WTC11 (cell line): Measurements from ENCODE around the gene CXCL12. TPM values are rescaled to one million over a fixed set of nuclear protein-coding genes. Genes with fewer than 3 reads are reported as not detected.

Experiments used
- ATAC-seq: fragments of 200-7000 bp; cut with Tn5 transposase; 2 replicates; pipeline ENCODE4 v1.10.0; 2021; ENCODE audit warnings: mild to moderate bottlenecking, moderate library complexity
- CTCF ChIA-PET: fragments of 300-600 bp; sonication (Branson Sonifier 250); formaldehyde crosslinking; loops from one replicate; lab custom pipeline; 2021; ENCODE audit warnings: antibody characterized with exemption; lab: Charles Lee
- POLR2A ChIA-PET: fragments of 350-600 bp; sonication (Branson Sonifier 250); formaldehyde crosslinking; loops from one replicate; lab custom pipeline; 2021; ENCODE audit warnings: antibody characterized with exemption; lab: Charles Lee
- DNase-seq: peaks from one replicate; pipeline ENCODE4 v3.0.0; 2021; ENCODE audit warnings: low spot score
- H3K27ac Mint-ChIP-seq: 2 replicates; pipeline ENCODE4 v1.8.0; 2021; ENCODE audit warnings: mixed read lengths
- H3K27me3 Mint-ChIP-seq: 2 replicates; pipeline ENCODE4 v1.8.0; 2021; ENCODE audit warnings: low read depth, mild to moderate bottlenecking, moderate library complexity, mixed read lengths
- H3K36me3 Mint-ChIP-seq: 2 replicates; pipeline ENCODE4 v1.8.0; 2021; ENCODE audit warnings: mixed read lengths
- H3K4me1 Mint-ChIP-seq: 2 replicates; pipeline ENCODE4 v1.8.0; 2022; ENCODE audit warnings: mixed read lengths
- H3K4me3 Mint-ChIP-seq: 2 replicates; pipeline ENCODE4 v1.8.0; 2021; ENCODE audit warnings: mild to moderate bottlenecking, moderate library complexity, mixed read lengths
- H3K9me3 Mint-ChIP-seq: 2 replicates; pipeline ENCODE4 v1.8.0; 2021; ENCODE audit warnings: mixed read lengths
- CBFB ChIP-seq: sonication (generic); formaldehyde crosslinking; IDR thresholded peaks from 2 replicates; pipeline ENCODE4 v1.8.1; 2022; ENCODE audit warnings: mild to moderate bottlenecking, low read depth, missing genetic modification reagents
- E2F1 ChIP-seq: sonication (generic); formaldehyde crosslinking; IDR thresholded peaks from 2 replicates; pipeline ENCODE4 v1.8.0; 2022; ENCODE audit warnings: mild to moderate bottlenecking, missing genetic modification reagents
- E2F5 ChIP-seq: sonication (generic); formaldehyde crosslinking; IDR thresholded peaks from 2 replicates; pipeline ENCODE4 v1.8.1; 2022; ENCODE audit warnings: mild to moderate bottlenecking, moderate library complexity, missing genetic modification reagents
- FOXK1 ChIP-seq: sonication (generic); formaldehyde crosslinking; IDR thresholded peaks from 2 replicates; pipeline ENCODE4 v1.8.0; 2022; ENCODE audit warnings: mild to moderate bottlenecking, moderate library complexity, missing genetic modification reagents
- FOXP4 ChIP-seq: sonication (generic); formaldehyde crosslinking; IDR thresholded peaks from 2 replicates; pipeline ENCODE4 v1.8.0; 2022; ENCODE audit warnings: mild to moderate bottlenecking, missing genetic modification reagents
- GABPB1 ChIP-seq: sonication (generic); formaldehyde crosslinking; IDR thresholded peaks from 2 replicates; pipeline ENCODE4 v1.8.1; 2023; ENCODE audit warnings: mild to moderate bottlenecking, missing genetic modification reagents
- GRHL2 ChIP-seq: fragments of 250-450 bp; sonication (Bioruptor Pico); IDR thresholded peaks from 2 replicates; pipeline ENCODE4 v1.8.0; 2022; ENCODE audit warnings: mild to moderate bottlenecking, moderate library complexity; ENCODE audit not compliant: insufficient replicate concordance, severe bottlenecking
- HMGA2 ChIP-seq: fragments of 250-450 bp; sonication (Bioruptor Pico); IDR thresholded peaks from 2 replicates; pipeline ENCODE4 v1.4.0; 2021; ENCODE audit warnings: mild to moderate bottlenecking, moderate library complexity
- IRF2 ChIP-seq: sonication (generic); formaldehyde crosslinking; IDR thresholded peaks from 2 replicates; pipeline ENCODE4 v1.8.0; 2022; ENCODE audit warnings: low read depth, missing genetic modification reagents, borderline replicate concordance
- JUN ChIP-seq: sonication (generic); formaldehyde crosslinking; IDR thresholded peaks from 2 replicates; pipeline ENCODE4 v1.8.0; 2023; ENCODE audit warnings: mild to moderate bottlenecking, missing genetic modification reagents
- KAT7 ChIP-seq: sonication (generic); formaldehyde crosslinking; IDR thresholded peaks from 2 replicates; pipeline ENCODE4 v1.8.1; 2023; ENCODE audit warnings: missing genetic modification reagents, mild to moderate bottlenecking, borderline replicate concordance
- MAX ChIP-seq: sonication (generic); formaldehyde crosslinking; IDR thresholded peaks from 2 replicates; pipeline ENCODE4 v1.8.0; 2022; ENCODE audit warnings: mild to moderate bottlenecking, missing genetic modification reagents
- NFYB ChIP-seq: sonication (generic); formaldehyde crosslinking; conservative IDR thresholded peaks from 2 replicates; pipeline ENCODE4 v1.8.0; 2022; ENCODE audit warnings: low read depth, missing genetic modification reagents
- NR2C2 ChIP-seq: sonication (generic); formaldehyde crosslinking; IDR thresholded peaks from 2 replicates; pipeline ENCODE4 v1.8.0; 2022; ENCODE audit warnings: mild to moderate bottlenecking, missing genetic modification reagents
- PREB ChIP-seq: sonication (generic); formaldehyde crosslinking; IDR thresholded peaks from 2 replicates; pipeline ENCODE4 v1.8.1; 2022; ENCODE audit warnings: mild to moderate bottlenecking, missing genetic modification reagents, moderate library complexity, borderline replicate concordance
- RELA ChIP-seq: sonication (generic); formaldehyde crosslinking; IDR thresholded peaks from 2 replicates; pipeline ENCODE4 v1.8.1; 2022; ENCODE audit warnings: missing genetic modification reagents, mild to moderate bottlenecking, borderline replicate concordance
- TP53 ChIP-seq: sonication (generic); formaldehyde crosslinking; IDR thresholded peaks from 2 replicates; pipeline ENCODE4 v1.8.1; 2023; ENCODE audit warnings: mild to moderate bottlenecking, missing genetic modification reagents
- ZMAT4 ChIP-seq: fragments of 250-450 bp; sonication (Bioruptor Pico); IDR thresholded peaks from 2 replicates; pipeline ENCODE4 v1.9.0; 2021; ENCODE audit warnings: mild to moderate bottlenecking
- ZNF423 ChIP-seq: fragments of 250-450 bp; sonication (Bioruptor Pico); IDR thresholded peaks from 2 replicates; pipeline ENCODE4 v2.1.2; 2022; ENCODE audit warnings: mild to moderate bottlenecking, moderate library complexity
- ZSCAN18 ChIP-seq: fragments of 250-450 bp; sonication (Bioruptor Pico); IDR thresholded peaks from 2 replicates; pipeline ENCODE4 v2.1.2; 2022; ENCODE audit warnings: mild to moderate bottlenecking, moderate library complexity
- total RNA-seq: library from RNA; stranded (reverse); gene quantifications from 3 replicates; pipeline ENCODE4 v1.2.3, GENCODE V29; 2021

The CXCL12 gene
- total RNA-seq, 1 experiment from 2014 or later: 52.4 TPM

- Mint-ChIP-seq H3K27me3 (no peaks in the 10 kb centered on the region; the same call in 1 of the 2 replicates), H3K9me3 (peaks cover 6% of the 10 kb centered on the region; the same call in 1 of the 2 replicates), H3K4me3 (no peak overlapping the region), H3K36me3 (peaks cover 12% of the 10 kb centered on the region), H3K27ac (no peak overlapping the region; the same call in 1 of the 2 replicates), H3K4me1 (peaks cover 73% of the 10 kb centered on the region)
- no peak for TF ChIP-seq PREB (CRISPR knock-in tag)
- no peak for TF ChIP-seq HMGA2
- TF ChIP-seq GRHL2: no peak
- no peak for TF ChIP-seq NR2C2 (CRISPR knock-in tag)
- no peak for TF ChIP-seq KAT7 (CRISPR knock-in tag)
- TF ChIP-seq ZMAT4 (CRISPR knock-in tag): no peak
- no peak for TF ChIP-seq RELA (CRISPR knock-in tag)
- TF ChIP-seq FOXP4 (CRISPR knock-in tag): no peak
- no peak for TF ChIP-seq CBFB (CRISPR knock-in tag)
- no peak for TF ChIP-seq TP53
- no peak for TF ChIP-seq ZNF423 (CRISPR knock-in tag)
- TF ChIP-seq GABPB1: no peak
- no peak for TF ChIP-seq E2F5 (CRISPR knock-in tag)
- TF ChIP-seq E2F1 (CRISPR knock-in tag): no peak
- no peak for TF ChIP-seq IRF2 (CRISPR knock-in tag)
- no peak for TF ChIP-seq JUN (CRISPR knock-in tag)
- TF ChIP-seq FOXK1: no peak
- TF ChIP-seq ZSCAN18 (CRISPR knock-in tag): no peak
- no peak for TF ChIP-seq NFYB (CRISPR knock-in tag)
- no peak for TF ChIP-seq MAX (CRISPR knock-in tag)
- no peak for ATAC-seq
- ChIA-PET POLR2A (no interaction called here), CTCF (interaction anchor here (1.4 to 3.4 kb wide), 3 partner anchors 10 to 19 kb away, joined by 3 to 18 read pairs (median 14); no protein-coding TSS in a partner anchor)
- DNase-seq: no peak
Measured at GRCh38 chr10:44361109-44361508, 23.8 kb downstream of the CXCL12 start.
